HG03139 (cell line): ENCODE results near the gene GRID2IP.
A peak's percentile ranks its signal among the peaks of the same experiment; 100 is the strongest.
"Not testable (repeated sequence)": the region's sequence is repeated elsewhere in the genome, so short reads cannot be mapped to it uniquely, and the experiment has no call there.

Experiments
- ATAC-seq: cut with Tn5 transposase; IDR thresholded peaks from one replicate; pipeline ENCODE4 v1.9.1; 2021; ENCODE audit not compliant: unreplicated experiment

The GRID2IP gene

GRCh38 chr7:6453734-6454133, 97.5 kb downstream of the GRID2IP start:
- no peak for ATAC-seq

- ATAC-seq = no peak
Observed at GRCh38 chr7:6451224-6451705, 100.0 kb downstream of the GRID2IP start.

GRCh38 chr7:6450591-6450990, 100.7 kb downstream of the GRID2IP start:
- ATAC-seq = not testable (repeated sequence)

- ATAC-seq = not testable (repeated sequence)
Observed at GRCh38 chr7:6449884-6450283, 101.4 kb downstream of the GRID2IP start.

GRCh38 chr7:6448943-6449543, 102.2 kb downstream of the GRID2IP start:
- no peak for ATAC-seq

GRCh38 chr7:6447581-6448199, 103.6 kb downstream of the GRID2IP start, which contains the start of gene DAGLB:
DAGLB (minus strand) TSS chr7:6447954; CDS start chr7:6447842, 112 bp downstream.
- peak; percentile 64 for ATAC-seq
